ENCODE results near the gene FPR3. TPM values are rescaled to one million over a fixed set of nuclear protein-coding genes. Genes with fewer than 3 reads are reported as not detected.

FPR3 gene
- total RNA-seq, 1 experiment from 2014 or later: not detected

- Histone ChIP-seq H3K18ac (ENCODE audit: insufficient read length, low read depth, low read length) (no peak overlapping the region), H3T11ph (ENCODE audit: low read length) (no peak overlapping the region), H3K23me2 (ENCODE audit: insufficient read length, low read depth, low read length, poor library complexity, severe bottlenecking) (no peaks in the 10 kb centered on the region), H3K27ac (ENCODE audit: insufficient read length, low read depth, low read length) (no peak overlapping the region), H4K91ac (ENCODE audit: insufficient read length, low read depth, low read length) (no peak overlapping the region), H3K23ac (ENCODE audit: insufficient read length, low read depth, low read length) (no peak overlapping the region), H2BK12ac (ENCODE audit: insufficient read length, low read depth, low read length) (no peak overlapping the region), H3K79me1 (ENCODE audit: insufficient read depth, low read depth, low read length, poor library complexity, severe bottlenecking) (no peaks in the 10 kb centered on the region), H2AFZ (ENCODE audit: low read length) (no peak overlapping the region), H2BK5ac (ENCODE audit: insufficient read length, low read length) (no peak overlapping the region), H2BK20ac (ENCODE audit: low read depth, low read length, poor library complexity, severe bottlenecking) (no peak overlapping the region), H3K9me3 (ENCODE audit: control insufficient read depth, low read depth, low read length) (peaks cover 4% of the 10 kb centered on the region), H2BK120ac (ENCODE audit: low read depth, low read length, poor library complexity, severe bottlenecking) (no peak overlapping the region), H3K56ac (ENCODE audit: insufficient read length, low read depth, low read length) (no peak overlapping the region), H3K79me2 (ENCODE audit: insufficient read depth, low read length) (no peaks in the 10 kb centered on the region), H4K5ac (ENCODE audit: insufficient read length, low read depth, low read length) (no peak overlapping the region), H3K14ac (ENCODE audit: insufficient read depth, low read length) (no peak overlapping the region), H3K9ac (ENCODE audit: extremely low read depth, insufficient read length, low read length) (no peak overlapping the region), H3K4ac (ENCODE audit: low read depth, low read length) (no peak overlapping the region), H3K27me3 (ENCODE audit: insufficient read depth, low read length) (no peaks in the 10 kb centered on the region), H4K8ac (replicated peaks; ENCODE audit: insufficient read length, low read depth, low read length) (no peak overlapping the region), H3K4me2 (ENCODE audit: insufficient read depth, insufficient read length, low read length) (no peak overlapping the region), H2AK5ac (ENCODE audit: insufficient read length, low read length) (no peak overlapping the region), H4K20me1 (ENCODE audit: control insufficient read depth, insufficient read depth, insufficient read length) (no peaks in the 10 kb centered on the region), H2BK15ac (ENCODE audit: low read depth, low read length) (no peak overlapping the region), H3K4me1 (ENCODE audit: insufficient read depth, low read length) (no peaks in the 10 kb centered on the region)
- H3K27me3 Mint-ChIP-seq (ENCODE audit: low read depth): no peaks in the 10 kb centered on the region
- TF ChIP-seq CTCF (conservative IDR thresholded peaks at IDR 0.05): no peak
- H3K36me3 Mint-ChIP-seq (ENCODE audit: insufficient read depth in 1 of 3, low read depth in 3 of 3): peaks cover 3 to 31% (median 9%) of the 10 kb centered on the region in 3 experiments; a peak in 4 of 7 replicates
- H3K4me1 Mint-ChIP-seq: peaks cover 0 to 18% of the 10 kb centered on the region in 2 experiments; a peak in 2 of 4 replicates
- no peak overlapping the region for H3K4me3 Mint-ChIP-seq
- H3K27ac Mint-ChIP-seq: peak overlapping the region in 1 of 3 experiments; percentile 60; a peak in 1 of 7 replicates
- no CpG with 5 or more reads among the region's 6 CpGs for WGBS (ENCODE audit: extremely low coverage, insufficient read length, low lambda C conversion rate)
- peak; percentile 28 for DNase-seq
- H3K9me3 Mint-ChIP-seq: peaks cover 80 to 89% of the 10 kb centered on the region in 2 experiments
Observed at GRCh38 chr19:51807111-51807701, 12.2 kb downstream of the FPR3 start.

Measured in H9 (cell line).